Measurements from ENCODE around the gene APBB1IP.

The APBB1IP gene

DNA sequence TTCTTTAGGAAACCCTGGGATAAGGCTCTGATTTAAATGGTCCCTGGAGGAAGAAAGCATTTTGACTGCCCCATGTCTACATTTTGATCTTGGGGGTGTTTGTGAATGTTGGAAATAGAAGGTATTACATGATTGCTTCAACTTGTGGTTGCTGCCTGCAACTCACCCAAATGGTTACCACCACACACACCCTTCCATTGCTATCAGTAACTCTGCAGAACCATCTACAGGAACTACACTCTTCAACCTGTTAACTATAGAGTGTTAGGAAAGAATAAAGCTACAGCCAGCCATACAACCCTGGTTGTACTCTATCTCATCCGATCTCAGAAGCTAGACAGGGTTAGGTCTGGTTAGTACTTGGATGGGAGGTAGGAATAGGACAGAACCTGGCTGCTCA lies 71.2 kb downstream of the APBB1IP start:
- DNase-seq, result no peak

DNA sequence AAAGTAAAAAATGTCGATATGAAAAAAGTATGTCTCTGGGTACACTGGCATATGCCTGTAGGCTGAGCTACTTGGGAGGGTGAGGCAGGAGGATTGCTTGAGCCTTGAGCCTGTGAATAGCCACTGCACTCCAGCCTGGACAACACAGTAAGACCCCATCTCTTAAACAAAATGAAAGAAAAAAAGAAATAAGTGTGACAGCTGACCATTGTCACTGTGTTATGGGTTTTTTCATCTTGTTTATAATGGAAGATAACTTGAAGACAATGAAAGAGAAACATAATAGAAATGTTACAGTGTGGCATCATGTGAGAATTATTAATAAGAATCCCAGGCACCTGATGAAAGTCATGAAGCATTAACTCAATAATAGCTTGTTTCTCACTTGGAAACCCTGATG lies 75.0 kb downstream of the APBB1IP start:
- DNase-seq, result no peak

DNA sequence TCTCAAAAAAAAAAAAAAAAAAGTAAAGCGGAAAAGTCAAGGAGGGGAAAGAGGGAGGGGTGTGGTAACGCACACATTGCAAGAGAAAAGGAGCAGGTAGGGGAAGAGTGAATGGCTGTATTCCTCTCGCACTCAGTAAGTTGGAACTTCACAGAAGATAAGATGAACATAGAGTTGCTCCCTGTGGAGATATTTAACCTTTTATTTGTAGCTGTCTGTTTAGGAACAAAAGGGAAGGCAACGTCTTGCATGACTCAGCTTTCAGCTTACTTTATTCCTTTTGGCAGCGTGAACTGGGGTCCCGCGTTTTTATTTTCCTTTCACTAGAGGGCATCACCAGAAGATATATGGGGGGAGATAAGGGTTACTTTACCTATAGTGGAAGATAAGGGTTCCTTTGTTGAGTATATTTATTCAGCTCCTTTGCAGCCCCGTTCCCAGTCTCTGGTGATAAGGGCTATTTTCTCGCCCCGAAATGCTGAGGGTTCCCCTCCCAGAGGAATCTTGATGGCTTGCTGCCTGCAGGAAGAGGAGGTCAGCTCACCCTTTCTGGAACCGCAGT lies 78.5 kb downstream of the APBB1IP start:
- DNase-seq, result no peak

DNA sequence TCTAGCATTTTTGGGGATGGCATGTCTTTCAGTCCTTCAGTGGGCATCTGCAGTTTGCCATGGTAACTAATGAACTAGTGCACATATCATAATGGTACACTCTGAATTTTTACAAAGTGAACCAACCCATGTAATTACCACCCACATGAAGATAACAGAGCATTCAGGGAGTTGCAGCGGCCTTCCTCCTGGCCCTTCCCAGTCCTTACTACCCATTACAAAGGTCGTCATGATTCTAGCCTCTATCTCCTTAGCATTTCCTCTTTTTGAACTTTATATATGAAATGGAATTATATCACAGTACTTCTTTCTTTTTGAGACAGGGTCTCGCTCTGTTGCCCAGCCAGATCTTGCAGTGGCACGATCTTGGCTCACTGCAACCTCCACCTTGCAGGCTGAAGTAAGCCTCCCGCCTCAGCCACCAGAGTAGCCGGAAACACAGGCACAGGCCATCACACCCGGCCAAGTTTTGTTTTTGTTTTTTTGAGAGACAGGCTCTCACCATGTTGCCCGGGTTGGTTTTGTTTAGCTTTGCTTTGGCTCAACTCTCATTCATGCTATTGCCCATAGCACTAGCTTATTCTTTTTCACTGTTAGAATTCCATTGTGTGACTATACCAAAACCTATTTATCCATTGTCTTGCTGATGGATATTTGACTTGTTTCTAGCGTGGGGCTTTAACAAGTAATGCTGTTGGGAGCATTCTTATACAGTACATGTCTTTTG lies 79.2 kb downstream of the APBB1IP start:
- DNase-seq, result no peak

DNA sequence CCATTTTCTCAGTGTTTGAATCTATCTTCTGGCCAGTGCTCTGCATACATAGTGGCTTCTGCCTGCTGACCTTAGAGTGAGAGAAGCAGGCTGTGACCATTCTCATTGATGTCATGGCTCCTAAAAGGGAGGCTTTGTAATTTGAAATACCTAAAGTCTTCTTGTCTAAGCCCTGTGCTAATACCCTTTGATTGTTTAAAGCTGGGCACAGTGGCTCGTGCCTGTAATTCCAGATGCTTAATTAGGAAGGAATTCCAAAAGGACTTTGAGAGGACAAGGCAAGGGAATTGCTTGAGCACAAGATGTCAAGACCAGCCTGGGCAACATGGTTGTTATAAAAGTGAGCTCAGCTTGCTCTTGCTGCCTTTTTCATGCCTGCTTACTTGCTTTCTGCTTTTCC lies 81.7 kb downstream of the APBB1IP start:
- no peak for DNase-seq

DNA sequence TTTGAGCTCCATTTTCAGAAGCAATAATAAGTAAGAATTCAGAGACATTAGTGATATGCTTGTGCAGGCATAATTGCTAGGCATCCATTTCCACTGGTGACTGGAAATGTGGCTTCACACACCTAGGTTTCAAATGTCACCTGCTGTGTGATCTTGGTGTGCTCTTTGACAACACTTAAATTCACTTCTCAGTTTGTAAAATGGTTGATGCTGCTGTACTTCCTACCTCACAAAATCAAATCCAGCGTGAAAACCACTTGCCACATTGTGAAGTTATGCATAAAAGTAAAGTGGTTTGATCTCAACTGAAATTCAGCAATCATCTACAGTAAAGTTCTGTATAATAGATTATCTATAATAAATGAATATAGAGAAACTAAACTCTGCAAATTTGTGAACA lies 82.4 kb downstream of the APBB1IP start:
- no peak for DNase-seq

DNA sequence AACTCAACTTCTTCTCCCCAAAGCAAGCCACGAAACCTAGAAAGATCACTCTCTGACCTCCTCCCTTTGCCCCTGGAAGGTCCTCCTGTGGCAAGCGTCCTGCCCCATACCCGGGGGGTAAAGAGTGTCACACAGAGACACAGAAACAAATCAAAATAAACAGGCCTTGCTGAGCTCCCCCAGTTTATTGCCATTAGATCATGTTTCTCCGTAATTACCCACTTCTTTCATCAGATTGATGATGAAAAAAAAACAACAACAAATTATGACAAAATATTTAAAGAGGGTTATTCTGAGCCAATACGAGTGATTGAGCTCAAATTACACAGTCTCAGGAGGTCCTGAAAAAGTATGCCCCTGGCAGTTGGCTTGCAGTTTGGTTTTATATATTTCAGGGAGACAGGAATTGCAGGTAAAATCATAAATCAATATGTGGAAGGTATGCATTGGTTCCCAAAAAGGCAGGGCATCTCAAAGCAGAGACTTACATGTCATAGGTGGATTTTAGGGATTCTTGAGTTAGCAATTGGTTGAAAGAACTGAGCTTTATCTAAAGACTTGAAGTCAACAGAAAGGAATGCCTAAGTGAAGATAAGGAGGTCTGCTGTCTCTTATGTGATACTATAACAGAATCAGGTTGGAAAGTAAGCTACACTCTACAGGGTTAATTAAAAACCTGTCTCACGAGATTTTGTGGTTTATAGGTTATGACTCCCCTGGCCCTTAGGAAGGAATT lies 86.2 kb downstream of the APBB1IP start:
- DNase-seq, result no peak

DNA sequence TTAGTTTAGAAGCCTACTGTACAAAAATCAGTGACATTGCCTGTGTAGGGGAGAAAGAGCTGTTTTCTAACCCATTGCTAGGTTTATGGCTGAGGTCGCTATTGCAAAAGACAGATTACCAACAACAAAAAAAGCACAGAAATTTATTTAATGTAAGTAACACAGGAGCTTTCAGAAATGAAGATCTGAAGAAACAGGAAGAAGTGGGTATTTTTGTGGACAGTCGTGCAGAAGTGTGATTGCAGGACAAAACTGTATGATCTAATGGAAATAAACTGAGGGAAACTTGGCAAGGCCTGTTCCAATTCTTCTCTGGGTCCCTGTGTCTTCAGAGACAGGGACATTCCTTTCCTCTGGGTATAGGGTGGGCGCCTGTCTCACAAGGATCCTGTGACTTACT lies 87.4 kb downstream of the APBB1IP start:
- DNase-seq, result no peak

DNA sequence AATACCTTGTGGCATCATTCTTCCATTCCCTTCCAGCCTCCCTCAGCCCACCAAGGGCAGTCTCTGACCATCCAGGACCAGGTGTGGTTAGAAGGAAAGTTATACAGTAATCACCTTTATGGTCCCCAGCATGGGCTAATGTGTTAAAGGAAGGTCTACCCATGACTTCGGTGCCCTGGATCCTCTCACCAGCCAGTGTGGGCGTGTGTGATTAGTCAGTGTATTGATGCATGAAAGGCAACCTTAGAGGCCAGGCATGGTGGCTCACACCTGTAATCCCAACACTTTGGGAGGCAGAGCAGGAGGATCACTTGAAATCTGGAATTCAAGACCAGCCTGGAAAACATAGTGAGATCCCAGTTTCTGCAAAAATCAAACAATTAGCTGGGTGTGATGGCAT lies 88.9 kb downstream of the APBB1IP start:
- peak; percentile 23 for DNase-seq

DNA sequence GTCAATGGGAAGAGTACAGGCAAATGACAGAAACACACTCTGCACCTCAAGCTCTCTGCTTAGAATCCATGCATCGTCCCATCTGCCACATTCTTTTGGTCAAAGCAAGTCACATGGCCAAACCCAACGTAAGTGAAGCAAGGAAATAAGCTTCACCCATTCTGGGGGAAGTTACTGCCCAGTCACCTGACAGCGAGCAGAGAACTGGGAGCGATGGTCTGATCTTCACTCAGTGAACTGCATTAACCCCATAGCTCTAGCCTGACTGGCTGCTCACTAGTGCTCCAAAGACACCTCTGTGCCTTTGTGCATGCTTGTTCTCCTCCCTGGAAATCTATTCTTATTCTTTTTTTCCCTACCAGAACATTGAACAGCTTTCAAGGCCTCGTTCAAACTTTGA lies 89.9 kb downstream of the APBB1IP start:
- DNase-seq, result no peak

DNA sequence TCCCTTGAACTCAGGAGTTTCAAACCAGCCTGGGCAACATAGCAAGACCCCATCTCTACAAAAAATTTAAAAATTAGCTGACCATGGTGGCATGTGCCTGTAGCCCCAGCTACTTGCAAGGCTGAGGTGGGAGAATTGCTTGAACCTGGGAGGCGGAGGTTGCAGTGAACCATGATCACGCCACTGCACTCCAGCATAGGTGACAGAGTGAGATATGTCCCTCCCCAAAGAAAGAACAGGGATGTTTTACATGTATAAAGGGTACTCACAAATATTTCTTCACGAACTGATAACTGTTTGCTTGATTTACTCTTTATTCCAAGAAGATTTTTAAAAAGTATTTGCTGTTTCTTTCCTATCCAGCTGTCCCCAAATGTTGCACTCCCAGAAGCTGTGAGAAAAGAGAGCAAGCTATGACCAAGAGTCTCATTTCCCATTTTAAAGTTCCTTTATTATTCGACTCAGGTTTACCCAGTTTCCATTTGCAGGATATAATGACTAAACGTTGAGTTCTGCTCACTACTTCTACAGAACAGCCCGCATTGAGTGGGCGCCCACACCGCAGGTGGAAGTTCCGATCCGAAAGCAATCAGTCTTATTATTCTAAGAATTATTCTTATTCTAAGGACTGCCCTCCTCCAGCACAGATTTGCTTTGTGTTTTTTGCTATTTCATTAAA lies 90.7 kb downstream of the APBB1IP start:
- DNase-seq, result no peak

DNA sequence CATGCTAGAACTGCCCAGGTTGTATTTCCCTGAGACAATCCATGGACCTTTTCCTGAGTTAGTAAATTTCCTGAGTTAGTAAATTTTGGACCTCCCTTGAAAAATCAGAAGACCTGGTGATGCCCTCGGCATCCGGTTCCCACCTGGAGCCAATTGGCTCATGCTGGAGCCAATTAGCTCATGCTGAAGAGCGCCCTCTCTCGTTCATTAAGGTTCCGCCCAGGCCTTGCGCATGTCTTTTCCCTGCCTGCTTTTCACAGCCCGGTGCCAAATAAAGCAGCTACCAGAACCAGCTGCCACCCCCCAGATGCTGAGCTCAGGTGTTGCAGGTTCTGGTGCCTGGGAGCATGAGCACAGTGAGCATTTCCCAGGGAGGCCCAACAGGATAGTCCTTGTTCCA lies 96.2 kb downstream of the APBB1IP start:
- DNase-seq, result no peak

DNA sequence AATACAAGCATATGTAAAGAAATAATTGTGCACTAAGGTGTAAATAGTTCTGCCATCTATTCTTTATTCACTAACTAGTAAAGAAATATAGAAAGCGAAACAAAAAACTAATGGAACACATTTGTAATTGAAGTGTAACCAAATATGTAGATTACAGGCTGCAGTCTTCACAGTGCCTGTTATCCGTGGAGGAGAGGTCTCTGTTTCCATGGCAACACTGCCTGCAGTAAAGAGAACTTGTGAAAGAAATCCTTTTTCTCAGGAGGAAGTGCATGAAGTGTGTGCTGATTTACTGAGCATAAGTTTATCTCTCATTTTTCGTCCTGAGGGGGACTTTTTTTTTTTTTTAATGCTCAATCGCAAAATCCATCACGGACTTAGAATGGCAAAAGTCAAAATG lies 102.5 kb downstream of the APBB1IP start:
- DNase-seq, result no peak

DNA sequence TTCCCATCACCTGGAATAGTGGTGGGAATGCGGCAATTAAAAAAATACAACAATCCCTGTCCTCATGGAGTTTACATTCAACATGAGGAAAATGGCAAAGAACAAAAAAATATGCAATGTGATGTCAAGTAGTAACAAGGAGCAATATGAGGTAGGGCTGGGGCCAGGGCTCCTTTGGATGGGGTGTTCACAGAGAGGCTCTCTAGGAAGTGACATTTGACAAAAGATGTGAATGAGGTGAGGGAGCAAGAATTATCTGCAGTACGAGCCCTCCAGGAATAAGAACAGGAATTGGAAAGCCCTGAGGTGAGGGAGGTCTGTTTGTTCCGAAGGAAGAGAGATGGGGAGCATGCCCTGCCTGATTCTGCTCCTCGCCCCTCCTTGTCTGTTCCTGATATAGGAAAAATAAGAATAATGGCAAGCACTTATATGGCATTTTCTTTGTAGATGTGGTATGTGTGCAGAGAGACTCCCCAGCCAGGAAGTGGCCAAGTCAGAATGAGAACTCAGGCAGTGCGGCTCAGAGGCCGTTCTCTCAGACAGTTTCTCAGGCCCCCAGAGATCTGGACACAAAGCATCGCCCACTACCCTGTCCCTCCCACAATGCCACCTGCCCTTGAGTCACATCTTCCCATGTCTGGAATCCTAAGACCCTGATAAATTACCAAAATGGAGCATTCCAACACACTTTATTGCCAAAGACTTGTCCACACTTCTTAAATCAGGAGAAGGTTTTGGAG lies 105.6 kb downstream of the APBB1IP start:
- no peak for DNase-seq

DNA sequence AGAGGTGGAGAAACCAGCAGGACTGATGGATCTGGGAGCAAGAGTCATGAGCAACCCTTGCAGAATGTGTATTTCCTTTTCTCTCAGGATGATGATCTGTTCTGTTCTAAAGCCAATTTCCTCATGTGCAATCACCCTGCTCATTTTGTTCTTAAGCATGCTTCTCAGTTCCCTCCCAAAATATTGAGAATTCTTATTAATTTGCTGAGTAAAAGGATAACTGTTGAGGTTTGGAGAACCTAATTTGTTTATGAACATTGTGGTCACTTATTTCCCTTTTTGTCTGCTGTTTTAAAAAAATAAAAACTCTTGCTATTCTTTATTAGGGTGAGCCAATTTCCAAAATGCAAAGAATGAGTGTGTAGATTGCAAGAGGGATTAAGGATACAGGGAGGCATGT lies 106.8 kb downstream of the APBB1IP start:
- DNase-seq, result no peak

DNA sequence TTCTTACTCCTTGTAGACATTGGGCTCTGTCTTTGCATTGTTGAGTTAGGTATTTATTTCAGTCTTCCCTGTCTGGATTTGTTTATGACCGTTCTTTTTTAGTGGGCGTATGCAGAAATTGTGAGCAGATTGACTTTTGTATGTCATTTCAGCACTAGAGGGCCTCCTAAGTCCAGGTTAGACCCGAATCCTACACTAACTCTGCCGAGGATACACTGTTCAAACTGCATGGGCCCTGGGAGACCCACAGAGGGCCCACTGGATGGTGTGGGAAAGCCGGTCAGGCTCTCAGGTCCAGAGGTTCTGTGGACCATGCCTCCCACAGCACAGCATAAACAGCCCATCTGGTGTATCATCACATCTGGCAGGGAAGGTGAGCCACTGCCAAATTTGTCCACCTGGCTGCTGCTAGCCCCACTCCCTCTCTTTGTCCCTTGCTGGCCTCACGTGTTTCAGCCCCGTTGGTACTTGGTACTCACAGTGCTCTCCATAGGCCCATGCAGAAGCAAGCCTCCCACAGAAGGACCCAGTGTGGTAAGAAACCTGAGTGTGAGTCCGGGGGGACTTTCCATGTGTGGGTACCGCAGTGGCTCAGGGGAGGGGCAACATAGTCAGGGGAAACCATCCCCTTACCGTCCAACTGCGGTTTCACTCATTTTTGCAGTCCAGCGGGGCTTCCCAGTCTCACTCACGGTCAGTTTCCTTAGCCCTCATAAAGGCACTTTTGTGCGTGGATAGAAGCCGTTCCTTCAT lies 112.8 kb downstream of the APBB1IP start:
- DNase-seq, result no peak

DNA sequence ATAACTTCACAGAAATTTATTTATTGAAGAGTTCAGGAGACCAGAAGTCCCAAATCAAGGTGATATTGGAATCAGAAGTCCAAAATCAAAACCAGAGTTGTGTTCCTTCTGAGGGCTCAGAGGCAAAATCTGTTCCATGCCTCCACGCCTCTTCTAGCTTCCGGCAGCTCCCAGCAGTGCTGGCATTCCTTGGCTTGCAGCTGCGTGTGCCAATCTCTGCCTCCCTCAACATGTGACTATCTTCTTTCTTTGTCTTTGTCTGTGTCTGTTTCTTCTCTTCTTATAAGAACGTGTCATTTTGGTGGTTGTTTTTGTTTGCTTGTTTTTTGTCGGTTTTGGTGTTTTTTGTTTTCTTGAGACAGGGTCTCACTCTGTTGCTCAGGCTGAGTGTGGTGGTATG lies 116.1 kb downstream of the APBB1IP start:
- no peak for DNase-seq

DNA sequence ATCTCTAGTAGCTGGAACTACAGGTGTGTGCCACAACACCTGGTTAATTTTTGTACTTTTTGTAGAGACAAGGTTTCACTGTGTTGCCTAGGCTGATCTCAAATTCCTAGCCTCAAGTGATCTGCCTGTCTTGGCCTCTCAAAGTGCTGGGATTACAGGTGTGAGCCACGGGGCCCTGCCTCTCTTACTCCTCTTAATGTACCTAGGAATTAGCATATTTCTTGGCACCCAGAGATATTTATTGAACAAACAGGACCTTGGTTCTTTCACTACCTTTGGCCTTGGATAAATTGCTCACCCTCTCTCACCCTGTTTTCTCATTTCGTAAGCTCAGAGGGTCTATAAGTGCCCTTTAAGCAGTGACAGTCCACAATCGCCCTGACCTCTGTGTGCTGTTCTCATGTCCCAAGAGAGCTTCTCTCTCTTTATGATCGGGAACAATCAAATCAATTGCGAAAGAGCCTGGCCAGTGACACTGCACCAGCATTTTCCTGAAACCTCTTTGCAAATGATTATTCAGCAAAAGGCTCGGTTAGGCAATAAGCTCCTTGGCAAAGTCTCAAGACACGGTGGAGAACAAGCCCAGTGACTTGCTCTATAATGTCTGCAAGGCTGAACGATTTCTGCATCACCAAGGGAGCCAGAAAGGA lies 117.7 kb downstream of the APBB1IP start:
- DNase-seq, result no peak

DNA sequence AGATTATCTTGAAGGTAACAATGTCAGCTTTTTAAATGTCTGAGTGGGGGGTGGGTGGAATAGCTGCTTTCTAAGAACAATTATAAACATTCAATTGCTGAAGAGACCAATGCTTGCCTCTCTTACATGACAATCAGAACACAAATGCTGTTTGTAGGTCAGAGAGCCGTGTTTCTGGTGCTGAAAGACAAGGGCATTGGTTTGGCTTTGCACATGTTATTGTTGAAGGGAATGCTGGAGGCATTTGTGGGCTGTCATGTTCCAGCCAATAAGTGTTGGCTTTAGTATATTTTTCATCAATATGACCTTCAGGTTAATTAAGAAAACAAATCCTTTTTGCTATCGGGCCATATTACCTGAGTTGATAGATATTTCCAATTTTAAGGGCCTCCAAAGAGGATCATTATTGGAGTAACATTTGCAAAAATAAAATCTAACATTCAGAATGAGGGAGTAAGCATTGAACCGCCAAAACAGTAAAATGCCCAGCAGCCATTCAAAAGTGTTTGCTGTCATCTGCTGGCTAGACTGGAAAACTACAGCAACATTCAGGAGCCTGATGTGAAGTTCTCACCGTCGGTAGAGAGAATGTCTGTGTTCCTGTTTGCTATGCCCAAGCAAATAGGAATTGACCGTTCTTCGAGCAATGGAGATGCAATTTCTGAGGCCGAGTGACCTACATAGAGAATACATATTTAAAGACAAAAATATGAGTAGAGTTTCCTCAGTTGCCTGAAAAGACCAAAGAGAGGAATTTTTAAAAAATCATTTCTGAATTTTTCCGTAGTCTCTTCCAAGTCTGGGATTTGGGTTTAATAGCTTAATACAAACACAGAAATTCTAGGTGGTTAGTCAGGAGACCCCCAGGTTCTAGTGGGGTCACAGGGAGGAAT lies 118.9 kb downstream of the APBB1IP start:
- DNase-seq, result no peak

DNA sequence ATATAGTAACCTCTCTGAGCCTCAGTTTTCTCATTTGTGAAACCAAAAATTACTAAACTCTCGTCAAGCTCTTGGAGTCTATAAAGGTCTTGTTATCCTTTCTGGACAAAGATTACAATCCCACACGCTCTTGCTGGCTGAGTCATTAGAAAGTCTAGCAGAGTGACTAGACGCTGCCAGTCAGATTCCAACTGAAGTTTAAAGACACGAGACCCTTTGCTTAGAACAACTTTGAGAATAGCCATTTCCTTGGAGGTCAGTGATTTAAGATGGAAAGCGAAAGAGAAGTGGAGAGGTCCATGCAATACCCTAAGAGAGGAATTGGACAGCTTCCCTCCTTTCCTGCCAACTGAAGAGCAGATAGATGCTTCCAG lies 119.5 kb downstream of the APBB1IP start:
- no peak for DNase-seq

All from activated naive CD4-positive, alpha-beta T cell treated with anti-CD3 and anti-CD28 coated beads, Interleukin-2, amount 50 U/mL, for 16 hours (primary cell).